ACC112 (cell line): Measurements from ENCODE around the gene TRIM61.
"Not testable (repeated sequence)": the region's sequence is repeated elsewhere in the genome, so short reads cannot be mapped to it uniquely, and the experiment has no call there.

ENCODE experiments used
- H2AFZ ChIP-seq: fragments of 200-600 bp; sonication (generic); one replicate; pipeline ENCODE4 v1.6.0; 2017; ENCODE audit warnings: antibody characterized with exemption, low read length; ENCODE audit not compliant: unreplicated experiment
- H3K27ac ChIP-seq: fragments of 200-600 bp; sonication (generic); 2 replicates; pipeline ENCODE4 v1.5.1; 2014; ENCODE audit warnings: low read depth, mild to moderate bottlenecking, antibody characterized with exemption, low read length, moderate library complexity
- H3K27me3 ChIP-seq: fragments of 200-600 bp; sonication (generic); 2 replicates; pipeline ENCODE4 v1.6.1; 2014; ENCODE audit warnings: mild to moderate bottlenecking, antibody characterized with exemption, low read length, moderate library complexity, mixed read lengths; ENCODE audit not compliant: insufficient read depth
- H3K36me3 ChIP-seq: fragments of 200-600 bp; sonication (generic); 2 replicates; pipeline ENCODE4 v1.6.1; 2016; ENCODE audit warnings: mild to moderate bottlenecking, antibody characterized with exemption, low read length, moderate library complexity, mixed read lengths; ENCODE audit not compliant: insufficient read depth
- H3K4me1 ChIP-seq: fragments of 200-600 bp; sonication (generic); one replicate; pipeline ENCODE4 v1.6.1; 2016; ENCODE audit warnings: low read length, mixed read lengths; ENCODE audit not compliant: insufficient read depth, unreplicated experiment, control insufficient read depth
- H3K4me3 ChIP-seq: fragments of 200-600 bp; sonication (generic); 2 replicates; pipeline ENCODE4 v1.5.1; 2014; ENCODE audit warnings: mild to moderate bottlenecking, low read depth, low read length
- H3K79me2 ChIP-seq: fragments of 200-600 bp; sonication (generic); one replicate; pipeline ENCODE4 v1.6.0; 2016; ENCODE audit warnings: low read length; ENCODE audit not compliant: control insufficient read depth, unreplicated experiment, insufficient read depth

Gene TRIM61

DNA sequence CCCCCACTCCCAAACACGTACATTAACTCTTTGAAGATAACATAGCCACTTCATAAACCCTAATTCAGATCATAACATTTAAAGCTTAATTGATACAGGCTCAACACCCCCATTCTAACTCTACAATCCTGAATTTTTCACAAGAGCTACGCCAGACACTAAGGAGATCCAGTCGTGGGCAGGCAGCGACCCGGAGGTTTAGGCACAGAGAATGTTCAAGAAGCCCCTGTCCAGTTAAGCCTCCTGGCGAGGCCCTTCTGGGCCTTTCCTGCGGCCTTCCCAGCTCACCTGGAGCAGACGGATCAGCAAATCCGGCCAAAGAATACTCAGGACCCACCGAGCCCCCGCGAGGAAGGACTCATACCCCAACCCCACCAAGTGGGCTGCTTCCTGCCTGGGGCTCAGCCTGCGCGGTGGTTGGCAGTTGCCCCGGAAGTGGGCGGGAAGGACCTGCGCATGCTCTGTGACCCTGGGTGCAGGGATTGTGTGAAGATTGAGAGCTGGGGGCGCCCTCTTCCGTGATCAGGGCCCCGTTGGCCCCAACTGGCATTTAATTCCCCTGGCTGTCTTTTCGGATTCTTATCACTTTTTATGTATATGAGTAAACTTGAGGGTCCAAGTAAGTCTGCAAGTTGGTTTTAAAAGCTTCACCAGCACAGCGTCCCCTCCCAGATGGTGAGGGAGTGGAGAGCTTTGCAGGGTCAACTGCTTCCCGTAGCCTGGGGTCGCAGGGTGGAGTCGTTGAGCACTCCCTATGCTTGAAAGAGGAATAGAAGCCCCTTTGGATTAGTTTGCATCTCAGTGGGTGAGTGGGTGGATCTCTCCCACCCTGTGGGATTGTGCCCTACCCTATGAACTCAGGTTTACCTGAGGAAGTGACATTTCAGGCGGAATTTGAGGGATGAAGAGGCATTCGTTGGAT, at the start of gene TRIM61:
TSS of gene TRIM61 (minus strand) at position 415 of the 922 bp plus-strand sequence. CDS start 7,655 bp downstream, outside the sequence.
- H2AFZ ChIP-seq: peak within 1 kb of the TSS; percentile 98
- H3K27me3 ChIP-seq: no peaks in the 10 kb centered on the region
- H3K27ac ChIP-seq: no peak within 1 kb of the TSS
- peaks cover 23% of the 10 kb centered on the region for H3K79me2 ChIP-seq
- peaks cover 5% of the 10 kb centered on the region for H3K4me1 ChIP-seq
- H3K36me3 ChIP-seq: no peaks in the 10 kb centered on the region
- H3K4me3 ChIP-seq: peak within 1 kb of the TSS; percentile 99

DNA sequence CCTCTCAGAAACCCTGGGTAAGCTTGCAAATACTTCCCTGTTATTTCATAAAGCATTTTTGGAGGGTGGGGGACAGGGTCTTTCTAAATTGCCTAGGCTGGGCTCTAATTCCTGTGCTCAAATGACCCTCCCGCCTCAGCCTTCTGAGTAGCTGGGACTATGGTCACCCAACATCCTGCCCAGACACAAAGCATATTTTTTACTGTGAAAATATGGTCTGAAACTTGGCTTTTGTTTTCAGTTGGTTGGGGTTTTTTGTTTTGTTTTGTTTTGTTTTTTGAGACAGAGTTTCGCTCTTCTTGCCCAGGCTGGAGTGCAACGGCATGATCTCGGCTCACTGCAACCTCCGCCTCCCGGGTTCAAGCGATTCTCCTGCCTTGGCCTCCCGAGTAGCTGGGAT, 48.3 kb upstream of the TRIM61 start:
- H3K4me3 ChIP-seq, H3K36me3 ChIP-seq, H3K79me2 ChIP-seq, H3K27ac ChIP-seq, H3K27me3 ChIP-seq, H2AFZ ChIP-seq, H3K4me1 ChIP-seq: not testable (repeated sequence)

DNA sequence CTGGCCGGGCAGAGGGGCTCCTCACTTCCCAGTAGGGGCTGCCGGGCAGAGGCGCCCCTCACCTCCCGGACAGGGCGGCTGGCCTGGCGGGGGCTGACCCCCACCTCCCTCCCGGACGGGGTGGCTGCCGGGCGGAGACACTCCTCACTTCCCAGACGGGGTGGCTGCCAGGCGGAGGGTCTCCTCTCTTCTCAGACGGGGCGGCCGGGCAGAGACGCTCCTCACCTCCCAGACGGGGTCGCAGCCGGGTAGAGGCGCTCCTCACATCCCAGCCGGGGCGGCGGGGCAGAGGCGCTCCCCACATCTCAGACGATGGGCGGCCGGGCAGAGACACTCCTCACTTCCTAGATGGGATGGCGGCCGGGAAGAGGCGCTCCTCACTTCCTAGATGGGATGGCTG, 42.5 kb upstream of the TRIM61 start:
- not testable (repeated sequence) for H3K27ac ChIP-seq, H3K36me3 ChIP-seq, H3K27me3 ChIP-seq, H2AFZ ChIP-seq, H3K4me1 ChIP-seq, H3K79me2 ChIP-seq, H3K4me3 ChIP-seq

DNA sequence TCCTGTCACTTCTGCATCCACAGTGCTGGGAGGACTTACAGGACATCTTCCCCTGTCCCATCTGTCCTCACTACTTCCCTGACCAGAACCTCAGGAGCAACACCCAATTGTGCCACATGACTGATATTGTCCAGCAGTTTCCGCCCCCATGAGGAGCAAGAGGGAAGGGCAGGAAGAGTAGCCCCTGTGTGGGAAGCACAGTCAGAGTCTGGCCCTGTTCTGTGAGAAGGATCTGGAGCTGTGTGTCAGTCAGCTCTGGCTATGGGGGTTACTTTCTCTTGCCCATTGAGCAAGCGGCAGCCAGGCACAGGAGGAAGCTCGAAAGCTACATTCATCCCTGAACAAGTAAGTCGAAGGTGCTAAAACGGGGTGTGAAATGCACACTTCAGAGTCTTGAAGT, 39.5 kb upstream of the TRIM61 start:
- Histone ChIP-seq H3K27ac (no peak overlapping the region), H2AFZ (no peak overlapping the region), H3K4me1 (no peaks in the 10 kb centered on the region), H3K79me2 (no peaks in the 10 kb centered on the region), H3K4me3 (no peak overlapping the region), H3K27me3 (no peaks in the 10 kb centered on the region), H3K36me3 (no peaks in the 10 kb centered on the region)

DNA sequence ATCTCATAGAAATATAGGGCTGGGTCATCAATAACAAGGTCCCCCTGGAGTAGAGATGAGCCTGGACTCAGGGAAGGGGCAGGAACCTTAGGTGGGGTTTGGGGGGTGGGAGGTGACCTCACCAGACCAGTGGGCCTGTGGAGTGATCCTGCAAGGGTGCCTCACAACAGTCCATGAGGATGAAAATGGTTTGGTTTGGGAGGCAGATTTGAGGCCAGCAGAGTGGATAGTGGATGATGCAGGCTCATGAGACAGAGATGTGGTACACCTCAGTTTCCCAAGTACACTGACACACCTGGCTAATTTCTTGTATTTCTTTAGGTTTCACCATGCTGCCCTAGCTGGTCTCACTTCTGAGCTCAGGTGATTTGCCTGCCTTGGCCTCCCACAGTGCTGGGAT, 36.2 kb upstream of the TRIM61 start:
- H3K27ac ChIP-seq: no peak overlapping the region
- no peak overlapping the region for H2AFZ ChIP-seq
- H3K36me3 ChIP-seq: no peaks in the 10 kb centered on the region
- no peak overlapping the region for H3K4me3 ChIP-seq
- H3K27me3 ChIP-seq: peaks cover 21% of the 10 kb centered on the region; the same call in 1 of the 2 replicates
- H3K4me1 ChIP-seq: no peaks in the 10 kb centered on the region
- H3K79me2 ChIP-seq: no peaks in the 10 kb centered on the region

DNA sequence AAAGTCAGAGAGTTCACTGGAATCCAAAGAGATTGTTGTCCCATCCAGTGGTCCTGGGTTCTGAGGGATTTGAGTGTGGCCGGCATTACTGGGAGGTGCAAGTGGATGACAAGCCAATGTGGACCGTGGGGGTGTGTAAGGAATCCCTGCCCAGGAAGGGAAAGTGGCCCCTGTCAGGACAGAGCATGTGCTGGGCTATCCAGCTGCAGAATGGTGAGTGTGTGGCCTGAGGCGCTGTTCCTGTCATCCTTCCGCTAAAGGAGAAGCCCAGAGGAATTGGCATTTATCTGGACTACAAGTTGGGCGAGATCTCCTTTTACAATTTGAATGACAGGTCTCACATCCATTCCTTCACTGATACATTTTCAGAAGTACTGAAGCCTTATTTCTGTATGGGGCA, 33.9 kb upstream of the TRIM61 start:
- no peaks in the 10 kb centered on the region for H3K79me2 ChIP-seq
- H3K27ac ChIP-seq: no peak overlapping the region
- H3K4me1 ChIP-seq: no peaks in the 10 kb centered on the region
- H3K36me3 ChIP-seq: no peaks in the 10 kb centered on the region
- H3K27me3 ChIP-seq: peaks cover 21% of the 10 kb centered on the region; the same call in 1 of the 2 replicates
- H3K4me3 ChIP-seq: no peak overlapping the region
- H2AFZ ChIP-seq: no peak overlapping the region

DNA sequence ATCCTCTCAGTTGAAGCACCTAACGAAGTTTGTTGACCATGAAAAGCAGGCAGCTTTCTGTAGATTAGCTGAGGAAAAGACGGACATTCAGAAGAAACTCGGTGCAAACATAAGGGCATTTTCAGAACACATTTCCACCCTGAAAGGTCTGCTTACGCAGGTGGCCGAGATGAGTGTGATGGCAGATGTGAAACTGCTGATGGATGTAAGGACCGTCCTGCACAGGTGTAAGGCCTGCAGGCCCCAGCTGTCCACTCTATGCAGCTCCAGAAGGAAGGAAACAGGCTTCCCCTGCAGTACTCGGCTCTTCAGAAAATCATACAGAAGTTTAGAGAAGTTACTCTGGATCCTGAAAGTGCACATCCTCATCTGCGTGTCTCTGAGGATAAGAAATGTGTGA, 33.5 kb upstream of the TRIM61 start:
- Histone ChIP-seq H3K4me1 (no peaks in the 10 kb centered on the region), H3K27me3 (peaks cover 21% of the 10 kb centered on the region; the same call in 1 of the 2 replicates), H2AFZ (no peak overlapping the region), H3K27ac (no peak overlapping the region), H3K79me2 (no peaks in the 10 kb centered on the region), H3K4me3 (no peak overlapping the region), H3K36me3 (no peaks in the 10 kb centered on the region)

DNA sequence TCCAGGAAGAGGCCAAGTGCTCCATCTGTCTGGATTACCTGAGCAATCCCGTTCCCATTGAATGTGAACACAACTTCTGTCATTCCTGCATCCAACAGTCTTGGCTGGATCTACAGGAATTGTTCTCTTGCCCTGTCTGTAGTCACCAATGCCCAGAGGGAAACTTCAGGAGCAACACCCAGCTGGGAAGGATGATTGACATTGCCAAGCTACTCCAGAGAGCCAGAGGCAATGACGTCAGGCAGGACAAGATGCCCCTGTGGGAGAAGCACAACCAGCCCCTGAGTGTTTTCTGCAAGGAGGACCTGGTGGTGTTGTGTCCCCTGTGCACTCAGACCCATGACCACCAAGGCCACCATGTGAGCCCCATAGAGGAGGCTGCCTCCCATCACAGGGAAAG, 33.0 kb upstream of the TRIM61 start:
- peaks cover 21% of the 10 kb centered on the region; the same call in 1 of the 2 replicates for H3K27me3 ChIP-seq
- no peak overlapping the region for H3K27ac ChIP-seq
- no peaks in the 10 kb centered on the region for H3K4me1 ChIP-seq
- no peak overlapping the region for H3K4me3 ChIP-seq
- no peak overlapping the region for H2AFZ ChIP-seq
- no peaks in the 10 kb centered on the region for H3K79me2 ChIP-seq
- H3K36me3 ChIP-seq: no peaks in the 10 kb centered on the region

DNA sequence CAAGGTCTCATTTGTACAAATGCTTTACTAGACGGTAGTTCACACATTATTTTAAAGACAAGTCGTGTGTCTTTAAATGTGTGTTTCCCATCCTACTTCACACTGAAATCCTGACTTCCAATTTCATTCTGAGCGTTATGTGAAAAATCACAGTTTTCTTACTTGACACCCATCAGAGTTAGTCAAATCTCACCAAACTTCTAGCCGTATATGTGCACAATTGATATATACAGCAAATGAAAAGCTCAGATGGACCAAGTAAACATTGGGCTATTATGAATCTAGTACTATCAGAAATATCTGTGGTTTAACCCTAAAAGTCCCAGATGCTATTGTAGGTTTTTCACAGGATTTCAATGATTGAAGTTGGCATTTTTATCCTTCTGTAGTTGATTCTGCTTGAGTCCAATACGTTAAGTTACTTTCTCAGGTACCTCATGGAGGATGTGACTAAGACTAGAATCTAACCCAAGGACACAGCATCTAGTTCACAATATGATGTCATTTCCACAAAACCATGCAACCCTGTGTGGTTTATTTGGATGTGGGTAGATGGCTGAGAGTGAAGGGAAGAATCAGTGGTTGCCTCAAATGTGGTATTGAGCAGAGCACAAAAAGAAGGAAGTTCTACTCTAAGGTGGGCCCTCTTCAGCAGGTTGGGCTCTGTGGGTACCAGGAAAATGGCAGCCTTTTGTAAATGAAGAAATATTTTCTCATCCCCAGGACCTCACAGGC, 32.2 kb upstream of the TRIM61 start:
- Histone ChIP-seq H3K36me3 (no peaks in the 10 kb centered on the region), H2AFZ (no peak overlapping the region), H3K4me1 (no peaks in the 10 kb centered on the region), H3K79me2 (no peaks in the 10 kb centered on the region), H3K27ac (no peak overlapping the region), H3K4me3 (no peak overlapping the region), H3K27me3 (peaks cover 21% of the 10 kb centered on the region; the same call in 1 of the 2 replicates)

DNA sequence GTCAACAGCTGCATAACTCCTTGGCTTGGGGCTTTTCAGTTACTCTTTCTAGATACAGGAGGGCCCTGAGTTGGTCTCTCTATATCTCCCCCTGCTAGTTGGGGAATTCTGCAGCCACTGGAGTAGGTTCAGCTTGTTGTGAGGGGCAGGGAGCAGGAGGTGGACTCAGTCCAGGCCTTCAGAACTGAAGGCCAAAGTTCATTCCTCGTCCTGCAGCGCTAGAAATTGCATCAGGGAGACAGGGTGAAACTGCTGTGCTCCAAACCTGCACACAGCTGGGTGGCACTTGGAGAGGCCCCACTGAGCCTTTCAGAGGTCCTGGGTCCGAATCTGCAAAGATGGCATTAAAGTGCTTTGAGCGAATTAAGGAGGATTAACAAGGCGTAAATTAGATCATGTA, 29.4 kb upstream of the TRIM61 start:
- no peak overlapping the region for H3K4me3 ChIP-seq
- H3K4me1 ChIP-seq: no peaks in the 10 kb centered on the region
- H3K27me3 ChIP-seq: peaks cover 21% of the 10 kb centered on the region; the same call in 1 of the 2 replicates
- no peaks in the 10 kb centered on the region for H3K36me3 ChIP-seq
- H2AFZ ChIP-seq: no peak overlapping the region
- no peaks in the 10 kb centered on the region for H3K79me2 ChIP-seq
- no peak overlapping the region for H3K27ac ChIP-seq
